WTC11 (cell line): ENCODE results near the gene RAD54L2. TPM values are rescaled to one million over a fixed set of nuclear protein-coding genes. Genes with fewer than 3 reads are reported as not detected.

ENCODE experiments used
- ATAC-seq: fragments of 200-7000 bp; cut with Tn5 transposase; 2 replicates; pipeline ENCODE4 v1.10.0; 2021; ENCODE audit warnings: mild to moderate bottlenecking, moderate library complexity
- CTCF ChIA-PET: fragments of 300-600 bp; sonication (Branson Sonifier 250); formaldehyde crosslinking; loops from one replicate; lab custom pipeline; 2021; ENCODE audit warnings: antibody characterized with exemption; lab: Charles Lee
- POLR2A ChIA-PET: fragments of 350-600 bp; sonication (Branson Sonifier 250); formaldehyde crosslinking; loops from one replicate; lab custom pipeline; 2021; ENCODE audit warnings: antibody characterized with exemption; lab: Charles Lee
- DNase-seq: peaks from one replicate; pipeline ENCODE4 v3.0.0; 2021; ENCODE audit warnings: low spot score
- H3K27ac Mint-ChIP-seq: 2 replicates; pipeline ENCODE4 v1.8.0; 2021; ENCODE audit warnings: mixed read lengths
- H3K27me3 Mint-ChIP-seq: 2 replicates; pipeline ENCODE4 v1.8.0; 2021; ENCODE audit warnings: low read depth, mild to moderate bottlenecking, moderate library complexity, mixed read lengths
- H3K36me3 Mint-ChIP-seq: 2 replicates; pipeline ENCODE4 v1.8.0; 2021; ENCODE audit warnings: mixed read lengths
- H3K4me1 Mint-ChIP-seq: 2 replicates; pipeline ENCODE4 v1.8.0; 2022; ENCODE audit warnings: mixed read lengths
- H3K4me3 Mint-ChIP-seq: 2 replicates; pipeline ENCODE4 v1.8.0; 2021; ENCODE audit warnings: mild to moderate bottlenecking, moderate library complexity, mixed read lengths
- H3K9me3 Mint-ChIP-seq: 2 replicates; pipeline ENCODE4 v1.8.0; 2021; ENCODE audit warnings: mixed read lengths
- AR ChIP-seq: fragments of 250-450 bp; sonication (Bioruptor Pico); IDR thresholded peaks from 2 replicates; pipeline ENCODE4 v1.9.0; 2021; ENCODE audit warnings: mild to moderate bottlenecking
- ATF2 ChIP-seq: sonication (generic); formaldehyde crosslinking; IDR thresholded peaks from 2 replicates; pipeline ENCODE4 v1.8.1; 2022; ENCODE audit warnings: low read depth, missing genetic modification reagents, borderline replicate concordance
- CDX4 ChIP-seq: fragments of 250-450 bp; sonication (Bioruptor Pico); IDR thresholded peaks from 2 replicates; pipeline ENCODE4 v1.9.0; 2021; ENCODE audit warnings: moderate library complexity, mild to moderate bottlenecking, inconsistent platforms, borderline replicate concordance
- CREB1 ChIP-seq: sonication (generic); formaldehyde crosslinking; IDR thresholded peaks from 2 replicates; pipeline ENCODE4 v1.8.0; 2023; ENCODE audit warnings: mild to moderate bottlenecking, missing genetic modification reagents
- EMX1 ChIP-seq: fragments of 250-450 bp; sonication (Bioruptor Pico); IDR thresholded peaks from 2 replicates; pipeline ENCODE4 v1.8.0; 2021; ENCODE audit warnings: mild to moderate bottlenecking
- FOXJ3 ChIP-seq: sonication (generic); formaldehyde crosslinking; IDR thresholded peaks from 2 replicates; pipeline ENCODE4 v1.9.0; 2021; ENCODE audit warnings: missing genetic modification reagents, mild to moderate bottlenecking, borderline replicate concordance
- GABPB1 ChIP-seq: sonication (generic); formaldehyde crosslinking; IDR thresholded peaks from 2 replicates; pipeline ENCODE4 v1.8.1; 2023; ENCODE audit warnings: mild to moderate bottlenecking, missing genetic modification reagents
- JUN ChIP-seq: sonication (generic); formaldehyde crosslinking; IDR thresholded peaks from 2 replicates; pipeline ENCODE4 v1.8.0; 2023; ENCODE audit warnings: mild to moderate bottlenecking, missing genetic modification reagents
- MXD4 ChIP-seq: fragments of 250-450 bp; sonication (Bioruptor Pico); IDR thresholded peaks from 2 replicates; pipeline ENCODE4 v1.8.0; 2021; ENCODE audit warnings: mild to moderate bottlenecking, moderate library complexity, borderline replicate concordance
- RORB ChIP-seq: fragments of 250-450 bp; sonication (Bioruptor Pico); IDR thresholded peaks from 2 replicates; pipeline ENCODE4 v1.9.0; 2021; ENCODE audit warnings: mild to moderate bottlenecking
- TP53 ChIP-seq: sonication (generic); formaldehyde crosslinking; IDR thresholded peaks from 2 replicates; pipeline ENCODE4 v1.8.1; 2023; ENCODE audit warnings: mild to moderate bottlenecking, missing genetic modification reagents
- ZNF121 ChIP-seq: sonication (generic); formaldehyde crosslinking; IDR thresholded peaks from 2 replicates; pipeline ENCODE4 v1.8.0; 2023; ENCODE audit warnings: missing genetic modification reagents
- ZNF317 ChIP-seq: sonication (generic); formaldehyde crosslinking; IDR thresholded peaks from 2 replicates; pipeline ENCODE4 v1.8.1; 2023; ENCODE audit warnings: low read depth, mild to moderate bottlenecking, moderate library complexity, missing genetic modification reagents, borderline replicate concordance
- ZNF423 ChIP-seq: fragments of 250-450 bp; sonication (Bioruptor Pico); IDR thresholded peaks from 2 replicates; pipeline ENCODE4 v2.1.2; 2022; ENCODE audit warnings: mild to moderate bottlenecking, moderate library complexity
- total RNA-seq: library from RNA; stranded (reverse); gene quantifications from 3 replicates; pipeline ENCODE4 v1.2.3, GENCODE V29; 2021
- TF ChIP-seq, protein P1 (sequence below): fragments of 250-450 bp; sonication (Bioruptor Pico); IDR thresholded peaks from 2 replicates; pipeline ENCODE4 v1.9.0; 2021; ENCODE audit warnings: mild to moderate bottlenecking
- TF ChIP-seq, protein P2 (sequence below): fragments of 250-450 bp; sonication (Bioruptor Pico); conservative IDR thresholded peaks from 2 replicates; pipeline ENCODE4 v1.9.0; 2021; ENCODE audit warnings: mild to moderate bottlenecking
- TF ChIP-seq, protein P3 (sequence below): sonication (generic); formaldehyde crosslinking; IDR thresholded peaks from 2 replicates; pipeline ENCODE4 v1.8.0; 2023; ENCODE audit warnings: mild to moderate bottlenecking, missing genetic modification reagents

RAD54L2 gene
- total RNA-seq, 1 experiment from 2014 or later: 29.5 TPM

GRCh38 chr3:51510996-51511395, 27.5 kb upstream of the RAD54L2 start:
- ATAC-seq: no peak
- Mint-ChIP-seq H3K4me1 (no peaks in the 10 kb centered on the region), H3K9me3 (no peaks in the 10 kb centered on the region), H3K27ac (no peak overlapping the region), H3K4me3 (no peak overlapping the region), H3K27me3 (no peaks in the 10 kb centered on the region), H3K36me3 (no peaks in the 10 kb centered on the region)
- POLR2A ChIA-PET: interaction anchor here (0.6 to 0.7 kb wide), 2 partner anchors 119 to 388 kb away, joined by 3 read pairs; no protein-coding TSS in a partner anchor
- TF ChIP-seq GABPB1 (CRISPR knock-in tag) (no peak), JUN (CRISPR knock-in tag) (no peak), CDX4 (CRISPR knock-in tag) (no peak), CREB1 (CRISPR knock-in tag) (no peak), FOXJ3 (CRISPR knock-in tag) (no peak), MXD4 (CRISPR knock-in tag) (no peak), ZNF317 (CRISPR knock-in tag) (no peak), ATF2 (CRISPR knock-in tag) (no peak), EMX1 (CRISPR knock-in tag) (no peak)
- TF ChIP-seq, protein P1, sequence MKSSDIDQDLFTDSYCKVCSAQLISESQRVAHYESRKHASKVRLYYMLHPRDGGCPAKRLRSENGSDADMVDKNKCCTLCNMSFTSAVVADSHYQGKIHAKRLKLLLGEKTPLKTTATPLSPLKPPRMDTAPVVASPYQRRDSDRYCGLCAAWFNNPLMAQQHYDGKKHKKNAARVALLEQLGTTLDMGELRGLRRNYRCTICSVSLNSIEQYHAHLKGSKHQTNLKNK (CRISPR knock-in tag): no peak
- TF ChIP-seq, protein P2, sequence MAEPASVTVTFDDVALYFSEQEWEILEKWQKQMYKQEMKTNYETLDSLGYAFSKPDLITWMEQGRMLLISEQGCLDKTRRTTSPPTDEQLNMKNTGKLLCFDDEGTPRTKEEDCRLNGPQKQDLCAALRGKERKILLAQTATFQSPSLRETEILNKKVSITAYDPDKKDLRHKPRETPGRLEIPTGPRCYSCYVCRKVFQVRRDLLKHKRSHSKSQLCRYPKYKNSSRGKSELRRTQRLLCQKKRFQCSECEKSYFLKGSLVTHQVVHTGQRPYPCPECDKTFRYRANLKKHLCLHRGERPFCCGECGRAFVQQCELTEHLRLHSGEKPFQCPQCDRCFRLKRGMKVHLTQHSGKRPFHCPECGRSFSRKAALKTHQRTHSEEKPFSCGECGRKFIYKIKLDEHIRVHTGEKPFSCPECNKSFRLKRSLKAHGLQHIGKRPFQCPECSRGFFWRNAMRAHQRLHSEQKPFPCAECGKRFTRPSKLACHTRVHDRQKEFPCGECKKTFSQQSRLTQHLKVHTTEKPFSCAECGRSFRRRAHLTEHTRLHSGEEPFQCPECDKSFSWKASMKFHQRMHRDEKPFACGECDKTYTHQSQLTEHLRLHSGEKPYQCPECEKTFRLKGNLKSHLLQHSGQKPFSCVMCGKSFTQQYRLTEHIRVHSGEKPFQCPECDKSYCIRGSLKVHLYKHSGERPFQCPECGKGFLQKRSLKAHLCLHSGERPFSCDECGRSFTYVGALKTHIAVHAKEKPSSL: no peak
- CTCF ChIA-PET: interaction anchor here (1.1 kb wide), 1 partner anchor 9 kb away, joined by 7 read pairs; no protein-coding TSS in a partner anchor
- DNase-seq: no peak

GRCh38 chr3:51514210-51514609, 24.3 kb upstream of the RAD54L2 start:
- no peak overlapping the region for H3K4me3 Mint-ChIP-seq
- no peaks in the 10 kb centered on the region for H3K9me3 Mint-ChIP-seq
- TF ChIP-seq ZNF121 (CRISPR knock-in tag): no peak
- no peak for TF ChIP-seq ZNF423 (CRISPR knock-in tag)
- TF ChIP-seq JUN (CRISPR knock-in tag): no peak
- CTCF ChIA-PET: interaction anchor here (1.2 kb wide), 1 partner anchor 12 kb away, joined by 5 read pairs; no protein-coding TSS in a partner anchor
- no peak overlapping the region for H3K27ac Mint-ChIP-seq
- ATAC-seq (no peak), DNase-seq (no peak)
- H3K4me1 Mint-ChIP-seq: no peaks in the 10 kb centered on the region
- POLR2A ChIA-PET: no interaction called here
- H3K36me3 Mint-ChIP-seq: no peaks in the 10 kb centered on the region
- no peaks in the 10 kb centered on the region for H3K27me3 Mint-ChIP-seq

- no peak for ATAC-seq
These were observed 18.7 kb upstream of the RAD54L2 start for GRCh38 chr3:51519848-51520247.

More at GRCh38 chr3:51519848-51520247, 18.7 kb upstream of the RAD54L2 start:
- TF ChIP-seq TP53 (CRISPR knock-in tag) (no peak), AR (CRISPR knock-in tag) (no peak), RORB (no peak)
- TF ChIP-seq, protein P3, sequence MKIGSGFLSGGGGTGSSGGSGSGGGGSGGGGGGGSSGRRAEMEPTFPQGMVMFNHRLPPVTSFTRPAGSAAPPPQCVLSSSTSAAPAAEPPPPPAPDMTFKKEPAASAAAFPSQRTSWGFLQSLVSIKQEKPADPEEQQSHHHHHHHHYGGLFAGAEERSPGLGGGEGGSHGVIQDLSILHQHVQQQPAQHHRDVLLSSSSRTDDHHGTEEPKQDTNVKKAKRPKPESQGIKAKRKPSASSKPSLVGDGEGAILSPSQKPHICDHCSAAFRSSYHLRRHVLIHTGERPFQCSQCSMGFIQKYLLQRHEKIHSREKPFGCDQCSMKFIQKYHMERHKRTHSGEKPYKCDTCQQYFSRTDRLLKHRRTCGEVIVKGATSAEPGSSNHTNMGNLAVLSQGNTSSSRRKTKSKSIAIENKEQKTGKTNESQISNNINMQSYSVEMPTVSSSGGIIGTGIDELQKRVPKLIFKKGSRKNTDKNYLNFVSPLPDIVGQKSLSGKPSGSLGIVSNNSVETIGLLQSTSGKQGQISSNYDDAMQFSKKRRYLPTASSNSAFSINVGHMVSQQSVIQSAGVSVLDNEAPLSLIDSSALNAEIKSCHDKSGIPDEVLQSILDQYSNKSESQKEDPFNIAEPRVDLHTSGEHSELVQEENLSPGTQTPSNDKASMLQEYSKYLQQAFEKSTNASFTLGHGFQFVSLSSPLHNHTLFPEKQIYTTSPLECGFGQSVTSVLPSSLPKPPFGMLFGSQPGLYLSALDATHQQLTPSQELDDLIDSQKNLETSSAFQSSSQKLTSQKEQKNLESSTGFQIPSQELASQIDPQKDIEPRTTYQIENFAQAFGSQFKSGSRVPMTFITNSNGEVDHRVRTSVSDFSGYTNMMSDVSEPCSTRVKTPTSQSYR (CRISPR knock-in tag): no peak
- no peaks in the 10 kb centered on the region for H3K36me3 Mint-ChIP-seq
- H3K4me1 Mint-ChIP-seq: no peaks in the 10 kb centered on the region
- CTCF ChIA-PET: interaction anchor here (1.2 to 1.4 kb wide), 2 partner anchors 18 to 149 kb away, joined by 3 read pairs; no protein-coding TSS in a partner anchor
- no peaks in the 10 kb centered on the region for H3K27me3 Mint-ChIP-seq
- H3K9me3 Mint-ChIP-seq: no peaks in the 10 kb centered on the region
- POLR2A ChIA-PET: no interaction called here
- no peak overlapping the region for H3K4me3 Mint-ChIP-seq
- H3K27ac Mint-ChIP-seq: no peak overlapping the region
- no peak for DNase-seq
